GM12875 (cell line): ENCODE data around the gene SMARCD3.

Source experiments
- H3K4me3 ChIP-seq: one replicate; pipeline ENCODE4 v1.5.1; 2011; ENCODE audit warnings: low read depth, low read length, control low read depth
- CTCF ChIP-seq: IDR thresholded peaks from 2 replicates; pipeline ENCODE4 v1.5.1; 2011; ENCODE audit warnings: low read depth, mild to moderate bottlenecking, control low read depth, inconsistent platforms, low read length, moderate library complexity, borderline replicate concordance; ENCODE audit not compliant: insufficient read depth

The SMARCD3 gene

GRCh38 chr7:151192002-151192539 is 56.4 kb downstream of the SMARCD3 start:
- H3K4me3 ChIP-seq = no peak overlapping the region
- no peak for TF ChIP-seq CTCF

GRCh38 chr7:151191544-151191943 is 57.0 kb downstream of the SMARCD3 start:
- H3K4me3 ChIP-seq = no peak overlapping the region
- no peak for TF ChIP-seq CTCF

- no peak overlapping the region for H3K4me3 ChIP-seq
- no peak for TF ChIP-seq CTCF
Measured at GRCh38 chr7:151189038-151189437, 59.5 kb downstream of the SMARCD3 start.
